ENCODE data around the gene LRRC7.

DNA sequence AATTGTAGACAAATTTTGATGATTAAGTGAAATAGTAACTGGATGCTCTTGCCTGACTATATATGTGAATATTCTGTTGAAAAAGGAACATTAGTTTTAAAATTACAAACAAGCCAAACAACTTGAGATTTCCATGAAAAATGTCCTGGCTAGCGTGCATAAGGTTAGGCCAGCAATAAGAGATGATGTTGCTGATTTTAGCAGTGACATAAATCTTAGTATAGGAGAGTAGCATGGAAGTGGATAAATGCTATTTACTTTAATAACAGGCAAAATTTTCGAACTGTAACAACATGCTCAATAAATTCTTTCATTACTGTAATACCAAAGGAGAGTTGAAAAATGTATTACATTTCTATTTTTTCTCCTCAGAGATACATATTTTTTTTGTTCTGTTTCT, 266.6 kb downstream of the LRRC7 start:
- TF ChIP-seq EZH2 (IDR thresholded peaks at IDR 0.05; ENCODE audit: low read length, missing control alignments): no peak
- TF ChIP-seq CTCF (conservative IDR thresholded peaks at IDR 0.05 in 1 of 2, IDR thresholded peaks at IDR 0.05 in 1 of 2; ENCODE audit: low read depth in 1 of 2, low read length in 2 of 2): no peak

All from fibroblast of lung (primary cell).